SJSA1 (cell line): ENCODE results near the gene STRN4. TPM values are rescaled to one million over a fixed set of nuclear protein-coding genes. Genes with fewer than 3 reads are reported as not detected.

Experiments
- DNase-seq, 2 experiments: peaks; one replicate each; pipeline ENCODE4 v3.0.0-alpha.2; 2015 to 2020; ENCODE audit warnings: low spot score in 2 of 2, low read depth in 1 of 2
- H3K27ac ChIP-seq: fragments of 250-450 bp; sonication (Bioruptor Pico); 2 replicates; pipeline ENCODE4 v1.5.1; 2020; ENCODE audit warnings: mild to moderate bottlenecking, moderate library complexity
- H3K27me3 ChIP-seq: fragments of 250-450 bp; sonication (Bioruptor Pico); replicated peaks from 2 replicates; pipeline ENCODE4 v1.5.1; 2020; ENCODE audit warnings: mild to moderate bottlenecking, moderate library complexity
- H3K36me3 ChIP-seq: fragments of 250-450 bp; sonication (Bioruptor Pico); 2 replicates; pipeline ENCODE4 v1.5.1; 2020; ENCODE audit warnings: mild to moderate bottlenecking
- H3K4me1 ChIP-seq: fragments of 250-450 bp; sonication (Bioruptor Pico); replicated peaks from 2 replicates; pipeline ENCODE4 v1.6.1; 2021; ENCODE audit warnings: mild to moderate bottlenecking
- H3K4me3 ChIP-seq: fragments of 250-450 bp; sonication (Bioruptor Pico); 2 replicates; pipeline ENCODE4 v1.5.1; 2020; ENCODE audit warnings: mild to moderate bottlenecking
- H3K9me3 ChIP-seq: fragments of 250-450 bp; sonication (Bioruptor Pico); replicated peaks from 2 replicates; pipeline ENCODE4 v1.5.1; 2020; ENCODE audit warnings: mild to moderate bottlenecking
- total RNA-seq: library from RNA; depleted of rRNA; stranded (reverse); fragments of >200 nt; shearing (Covaris generic); gene quantifications from 2 replicates; pipeline ENCODE4 v1.2.3, GENCODE V29; 2014; rRNA removed

Gene STRN4, protein sequence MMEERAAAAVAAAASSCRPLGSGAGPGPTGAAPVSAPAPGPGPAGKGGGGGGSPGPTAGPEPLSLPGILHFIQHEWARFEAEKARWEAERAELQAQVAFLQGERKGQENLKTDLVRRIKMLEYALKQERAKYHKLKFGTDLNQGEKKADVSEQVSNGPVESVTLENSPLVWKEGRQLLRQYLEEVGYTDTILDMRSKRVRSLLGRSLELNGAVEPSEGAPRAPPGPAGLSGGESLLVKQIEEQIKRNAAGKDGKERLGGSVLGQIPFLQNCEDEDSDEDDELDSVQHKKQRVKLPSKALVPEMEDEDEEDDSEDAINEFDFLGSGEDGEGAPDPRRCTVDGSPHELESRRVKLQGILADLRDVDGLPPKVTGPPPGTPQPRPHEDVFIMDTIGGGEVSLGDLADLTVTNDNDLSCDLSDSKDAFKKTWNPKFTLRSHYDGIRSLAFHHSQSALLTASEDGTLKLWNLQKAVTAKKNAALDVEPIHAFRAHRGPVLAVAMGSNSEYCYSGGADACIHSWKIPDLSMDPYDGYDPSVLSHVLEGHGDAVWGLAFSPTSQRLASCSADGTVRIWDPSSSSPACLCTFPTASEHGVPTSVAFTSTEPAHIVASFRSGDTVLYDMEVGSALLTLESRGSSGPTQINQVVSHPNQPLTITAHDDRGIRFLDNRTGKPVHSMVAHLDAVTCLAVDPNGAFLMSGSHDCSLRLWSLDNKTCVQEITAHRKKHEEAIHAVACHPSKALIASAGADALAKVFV
- total RNA-seq, result 91.1 and 112 TPM in 2 replicates

DNA sequence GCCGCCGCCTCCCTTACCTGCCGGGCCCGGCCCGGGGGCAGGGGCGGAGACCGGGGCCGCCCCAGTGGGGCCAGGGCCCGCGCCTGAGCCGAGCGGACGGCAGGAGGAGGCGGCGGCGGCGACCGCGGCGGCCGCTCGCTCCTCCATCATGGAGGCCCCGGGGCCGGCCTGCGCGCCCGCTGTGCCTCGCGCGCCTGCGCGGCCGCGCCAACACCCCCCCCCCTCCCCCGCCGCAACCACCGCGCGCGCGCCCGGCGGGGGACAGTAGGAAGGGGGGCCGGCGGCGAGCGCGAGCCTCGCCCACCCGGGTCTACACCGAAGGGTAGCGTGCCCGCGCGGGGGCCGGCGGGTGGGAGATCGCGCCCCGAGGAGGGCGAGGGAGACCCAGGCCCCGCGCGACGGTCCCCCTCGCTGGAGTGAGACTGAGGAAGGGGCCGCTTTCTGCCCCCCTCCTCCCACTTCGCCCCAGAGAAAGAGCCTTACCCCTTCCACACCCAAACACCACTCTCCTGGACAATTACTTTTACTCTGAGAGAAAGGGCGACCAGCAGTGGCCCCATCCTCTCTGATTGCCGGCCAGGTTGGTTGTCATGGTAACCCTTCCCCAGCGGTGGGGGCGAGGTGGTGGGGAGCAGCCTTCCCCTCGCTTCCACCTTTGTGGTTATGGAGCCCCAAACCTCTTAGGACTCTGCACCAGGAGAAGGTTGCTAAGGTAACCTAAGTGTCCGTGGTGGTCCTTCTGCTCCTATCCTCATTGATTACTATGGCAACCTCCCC lies at the start of gene STRN4:
STRN4 (minus strand) TSS at position 170 of the 777 bp plus-strand sequence; CDS start at position 150, 20 bp downstream.
- H3K27me3 ChIP-seq, result no peaks in the 10 kb centered on the region
- H3K4me1 ChIP-seq, result peaks cover 10% of the 10 kb centered on the region
- peak within 1 kb of the TSS; percentile 100 for H3K4me3 ChIP-seq
- DNase-seq, result peak in 1 of 2 experiments; percentile 39
- H3K9me3 ChIP-seq, result no peaks in the 10 kb centered on the region
- peak within 1 kb of the TSS; percentile 89 for H3K27ac ChIP-seq
- H3K36me3 ChIP-seq, result peaks cover 60% of the 10 kb centered on the region

DNA sequence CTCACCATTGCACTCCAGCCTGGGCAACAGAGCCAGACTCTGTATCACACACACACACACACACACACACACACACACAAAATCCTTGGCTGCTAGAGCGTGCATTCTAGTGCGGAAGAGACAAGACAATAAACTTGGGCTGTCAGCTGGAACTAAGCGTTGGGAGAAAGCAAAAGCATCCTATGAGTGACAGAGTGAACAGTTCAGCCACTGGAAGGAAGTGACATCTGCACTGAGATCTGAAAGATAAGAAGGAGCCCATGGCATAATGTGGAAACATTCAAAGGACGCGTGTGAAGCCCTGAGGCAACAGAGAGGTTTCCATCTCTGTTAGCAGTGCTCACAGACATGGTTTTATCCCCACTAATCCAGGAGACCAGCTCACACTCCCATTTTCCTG lies 45.7 kb upstream of the STRN4 start:
- peak in 1 of 2 experiments; percentile 7 for DNase-seq
- Histone ChIP-seq H3K36me3 (0 out of 2 replicates have a peak, but pooled peaks cover 5% of the 10 kb centered on the region), H3K4me1 (peaks cover 28% of the 10 kb centered on the region), H3K27ac (peak overlapping the region; percentile 20; the same call in 1 of the 2 replicates), H3K27me3 (no peaks in the 10 kb centered on the region), H3K4me3 (no peak overlapping the region), H3K9me3 (no peaks in the 10 kb centered on the region; the same call in 1 of the 2 replicates)

DNA sequence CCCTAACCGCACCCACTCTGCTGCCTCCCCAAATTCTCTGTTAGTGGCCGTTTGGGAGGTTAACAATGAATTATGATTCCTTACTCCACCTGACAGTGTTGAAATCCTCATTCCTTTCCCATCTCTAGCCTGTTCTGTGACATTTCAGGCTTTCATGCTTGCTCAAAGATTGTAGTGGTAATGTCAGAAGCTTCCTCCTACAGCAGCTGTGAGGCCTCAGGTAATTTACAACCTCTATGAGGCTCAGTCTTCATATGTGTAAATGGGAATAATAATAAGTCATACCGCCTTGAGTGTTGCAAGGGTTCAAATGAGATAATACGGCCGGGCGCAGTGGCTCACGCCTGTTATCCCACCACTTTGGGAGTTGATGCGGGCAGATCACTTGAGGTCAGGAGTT lies 43.1 kb upstream of the STRN4 start:
- Histone ChIP-seq H3K9me3 (no peaks in the 10 kb centered on the region; the same call in 1 of the 2 replicates), H3K4me3 (no peak overlapping the region), H3K4me1 (peaks cover 50% of the 10 kb centered on the region), H3K27ac (no peak overlapping the region), H3K36me3 (peaks cover 29% of the 10 kb centered on the region), H3K27me3 (no peaks in the 10 kb centered on the region)
- DNase-seq, result no peak

DNA sequence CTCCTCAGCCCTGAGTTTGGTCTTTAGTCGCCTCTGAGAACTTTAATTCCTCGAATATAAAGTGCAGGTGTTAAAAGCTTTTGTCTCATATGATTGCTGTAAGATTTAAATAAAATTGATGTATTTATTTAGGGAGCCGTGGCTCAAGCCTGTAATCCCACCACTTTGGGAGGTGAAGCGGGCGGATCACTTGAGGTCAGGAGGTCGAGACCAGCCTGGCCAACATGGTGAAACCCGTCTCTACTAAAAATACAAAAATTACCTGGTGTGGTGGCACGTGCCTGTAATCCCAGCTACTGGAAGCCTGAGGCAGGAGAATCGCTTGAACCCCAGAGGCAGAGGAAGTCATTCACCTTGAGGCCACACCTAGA lies 42.7 kb upstream of the STRN4 start:
- Histone ChIP-seq H3K27ac (no peak overlapping the region), H3K9me3 (no peaks in the 10 kb centered on the region; the same call in 1 of the 2 replicates), H3K4me3 (no peak overlapping the region), H3K4me1 (peaks cover 52% of the 10 kb centered on the region), H3K27me3 (no peaks in the 10 kb centered on the region), H3K36me3 (peaks cover 33% of the 10 kb centered on the region)
- DNase-seq, result no peak

DNA sequence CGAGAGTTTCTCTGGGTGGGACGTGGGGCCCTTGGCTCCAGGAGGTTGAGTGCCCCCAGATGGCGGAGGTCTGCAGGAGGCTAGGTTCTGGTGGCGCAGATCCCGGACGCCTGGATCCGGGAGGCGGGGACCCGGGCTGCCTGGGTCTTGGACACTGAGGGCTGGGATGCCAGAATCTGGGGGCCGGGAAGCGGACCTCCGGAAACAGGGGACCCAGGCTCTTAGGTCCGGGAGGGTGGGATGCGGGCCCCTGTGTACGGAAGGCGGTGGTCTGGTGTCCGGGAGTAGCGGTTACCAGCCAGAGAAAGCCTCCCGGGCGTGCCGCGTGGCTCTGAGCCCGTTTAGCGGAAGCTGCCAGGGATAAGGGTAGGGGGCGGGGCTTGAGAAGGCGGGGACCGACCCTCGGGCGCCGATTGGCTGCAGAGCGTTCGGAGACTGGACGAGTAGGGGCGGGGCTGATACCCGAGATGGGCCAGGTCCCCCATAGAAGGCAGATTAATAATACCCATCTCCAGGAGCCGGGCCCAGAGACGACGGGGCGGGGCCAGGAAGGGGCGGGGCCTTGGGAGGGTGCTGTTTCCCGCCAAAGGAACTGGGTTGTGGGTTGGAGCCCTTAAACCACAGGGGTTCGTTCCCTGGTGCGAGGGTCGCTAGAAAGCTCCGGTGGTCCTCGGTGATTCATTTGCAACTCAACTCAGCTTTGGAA lies 42.2 kb upstream of the STRN4 start, which contains the start of gene SLC1A5:
SLC1A5 (minus strand) TSS at position 333 of the 706 bp plus-strand sequence. CDS start 629 bp downstream, outside the sequence.
- Histone ChIP-seq H3K9me3 (no peaks in the 10 kb centered on the region; the same call in 1 of the 2 replicates), H3K36me3 (peaks cover 38% of the 10 kb centered on the region), H3K27me3 (no peaks in the 10 kb centered on the region), H3K27ac (peak within 1 kb of the TSS; percentile 90), H3K4me3 (peak within 1 kb of the TSS; percentile 65), H3K4me1 (peaks cover 49% of the 10 kb centered on the region)
- peak; percentile 95 to 99 for DNase-seq

DNA sequence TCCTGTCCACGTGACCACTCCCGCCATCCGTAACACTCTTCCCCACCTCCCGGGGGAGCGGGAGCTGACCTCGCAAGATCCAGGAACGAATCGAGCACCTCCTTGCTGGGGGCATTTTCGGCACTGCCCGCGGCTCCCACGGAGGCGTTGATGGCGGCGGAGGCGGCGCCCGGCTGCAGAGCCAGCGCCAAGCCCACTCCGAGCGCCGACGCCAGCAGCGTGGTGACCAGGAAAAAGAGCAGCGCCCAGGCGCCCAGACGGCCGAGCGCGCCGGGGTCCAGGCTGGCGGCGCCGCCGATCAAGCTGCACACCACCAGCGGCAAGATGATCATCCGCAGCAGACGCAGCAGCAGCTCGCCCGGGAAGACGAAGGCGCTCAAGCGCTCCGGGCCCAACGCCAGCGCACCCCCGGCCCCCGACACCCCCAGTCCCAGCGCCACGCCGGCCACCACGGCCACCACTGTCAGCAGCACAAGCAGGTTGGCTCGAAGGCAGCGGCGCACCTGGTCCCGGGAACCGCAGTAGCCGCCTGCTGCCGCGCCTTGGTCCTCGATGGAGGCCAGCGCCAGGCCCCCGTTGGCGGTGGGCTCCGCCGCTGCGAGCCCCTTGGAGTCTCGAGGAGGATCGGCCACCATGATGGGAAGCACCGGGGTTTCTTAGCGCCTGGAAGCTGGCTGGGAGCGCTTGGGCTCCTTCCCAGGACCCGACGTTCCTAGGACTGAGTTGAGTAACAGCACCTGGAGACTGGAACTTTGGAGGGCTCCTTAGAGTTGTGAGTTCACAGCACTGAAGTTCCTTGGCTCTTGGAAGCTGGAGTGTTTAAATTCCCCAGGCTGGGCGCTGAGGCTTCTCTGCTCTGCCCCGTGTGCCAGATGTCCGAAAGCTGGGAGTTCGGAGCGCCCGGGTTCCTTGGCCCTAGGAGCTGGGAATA lies 41.3 kb upstream of the STRN4 start:
- DNase-seq, result peak; percentile 70 to 76
- Histone ChIP-seq H3K4me3 (peak overlapping the region; percentile 65), H3K36me3 (peaks cover 47% of the 10 kb centered on the region), H3K27ac (peak overlapping the region; percentile 90), H3K27me3 (no peaks in the 10 kb centered on the region), H3K9me3 (no peaks in the 10 kb centered on the region; the same call in 1 of the 2 replicates), H3K4me1 (peaks cover 43% of the 10 kb centered on the region)

DNA sequence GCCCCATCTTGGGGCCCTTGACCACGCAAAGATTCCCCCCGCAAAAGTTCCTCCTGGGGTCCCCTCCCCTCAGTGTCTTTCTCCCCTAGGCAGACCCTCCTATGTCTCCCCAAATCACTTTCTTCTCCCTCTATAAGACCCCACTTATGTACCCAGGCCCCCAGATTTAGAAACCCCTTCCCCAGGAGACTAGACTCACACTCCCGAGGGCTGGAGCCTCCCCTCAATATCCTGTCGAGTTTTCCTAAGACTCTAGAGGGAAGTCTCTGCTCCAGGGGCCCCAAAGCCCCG lies 40.7 kb upstream of the STRN4 start:
- Histone ChIP-seq H3K4me1 (peaks cover 37% of the 10 kb centered on the region), H3K27me3 (no peaks in the 10 kb centered on the region), H3K27ac (peak overlapping the region; percentile 90), H3K9me3 (no peaks in the 10 kb centered on the region), H3K36me3 (peaks cover 51% of the 10 kb centered on the region), H3K4me3 (peak overlapping the region; percentile 65)
- no peak for DNase-seq

DNA sequence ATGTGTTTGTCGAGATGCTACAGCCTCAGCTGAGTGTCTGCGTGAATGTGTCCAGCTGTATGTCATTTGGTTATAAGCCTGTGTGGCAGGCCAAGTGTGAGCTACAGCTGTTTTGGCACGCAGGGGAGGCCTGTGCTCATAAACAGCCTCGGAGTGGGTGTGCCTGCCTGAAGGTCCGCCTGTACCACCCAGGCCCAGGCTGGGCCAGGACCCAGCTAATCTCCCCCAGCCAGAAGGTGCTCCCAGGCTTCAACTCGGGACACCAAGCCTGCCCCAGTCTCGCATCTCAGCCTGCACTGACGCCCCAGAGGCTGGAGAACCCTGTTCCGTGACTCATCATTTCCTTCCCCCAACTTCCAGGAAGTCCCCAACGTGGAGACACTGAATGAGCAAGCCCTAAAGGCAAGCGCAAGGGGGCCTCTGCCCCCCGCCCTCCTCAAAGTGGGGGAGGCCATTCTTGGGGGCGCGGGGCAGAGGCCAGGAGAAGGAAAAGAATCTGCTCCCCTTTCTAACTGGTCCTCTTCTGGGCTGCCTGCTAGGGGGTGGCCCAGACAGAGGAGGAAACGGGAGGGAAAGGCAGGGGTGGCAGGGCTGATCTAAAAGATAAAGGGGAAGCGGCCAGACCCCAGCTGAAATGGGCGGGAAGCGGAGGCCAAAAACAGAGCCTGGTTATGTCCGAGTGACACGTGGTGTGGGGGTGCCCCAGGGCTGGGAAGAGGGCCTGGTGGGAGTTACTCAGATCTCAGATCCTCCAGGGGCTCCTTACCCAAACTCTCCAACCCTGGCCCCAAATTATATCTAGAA lies 40.2 kb upstream of the STRN4 start:
- Histone ChIP-seq H3K36me3 (peaks cover 57% of the 10 kb centered on the region), H3K27ac (peak overlapping the region; percentile 90), H3K4me1 (peaks cover 32% of the 10 kb centered on the region), H3K4me3 (peak overlapping the region; percentile 65), H3K27me3 (no peaks in the 10 kb centered on the region), H3K9me3 (no peaks in the 10 kb centered on the region)
- DNase-seq, result peak; percentile 87

DNA sequence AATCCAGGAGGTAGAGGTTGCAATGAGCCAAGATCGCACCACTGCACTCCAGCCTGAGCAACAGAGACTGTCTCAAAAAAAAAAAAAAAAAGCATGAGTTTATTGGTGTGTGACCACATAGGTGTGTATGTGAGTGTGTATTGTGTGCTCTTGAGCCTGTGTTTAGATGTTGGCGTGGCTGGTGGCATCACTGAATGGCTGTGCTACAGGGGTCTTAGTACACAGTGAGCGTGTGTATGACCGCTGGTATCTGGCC lies 39.7 kb upstream of the STRN4 start:
- Histone ChIP-seq H3K27me3 (no peaks in the 10 kb centered on the region), H3K36me3 (peaks cover 62% of the 10 kb centered on the region), H3K4me1 (peaks cover 32% of the 10 kb centered on the region), H3K27ac (peak overlapping the region; percentile 90), H3K4me3 (peak overlapping the region; percentile 65), H3K9me3 (no peaks in the 10 kb centered on the region)
- no peak for DNase-seq

DNA sequence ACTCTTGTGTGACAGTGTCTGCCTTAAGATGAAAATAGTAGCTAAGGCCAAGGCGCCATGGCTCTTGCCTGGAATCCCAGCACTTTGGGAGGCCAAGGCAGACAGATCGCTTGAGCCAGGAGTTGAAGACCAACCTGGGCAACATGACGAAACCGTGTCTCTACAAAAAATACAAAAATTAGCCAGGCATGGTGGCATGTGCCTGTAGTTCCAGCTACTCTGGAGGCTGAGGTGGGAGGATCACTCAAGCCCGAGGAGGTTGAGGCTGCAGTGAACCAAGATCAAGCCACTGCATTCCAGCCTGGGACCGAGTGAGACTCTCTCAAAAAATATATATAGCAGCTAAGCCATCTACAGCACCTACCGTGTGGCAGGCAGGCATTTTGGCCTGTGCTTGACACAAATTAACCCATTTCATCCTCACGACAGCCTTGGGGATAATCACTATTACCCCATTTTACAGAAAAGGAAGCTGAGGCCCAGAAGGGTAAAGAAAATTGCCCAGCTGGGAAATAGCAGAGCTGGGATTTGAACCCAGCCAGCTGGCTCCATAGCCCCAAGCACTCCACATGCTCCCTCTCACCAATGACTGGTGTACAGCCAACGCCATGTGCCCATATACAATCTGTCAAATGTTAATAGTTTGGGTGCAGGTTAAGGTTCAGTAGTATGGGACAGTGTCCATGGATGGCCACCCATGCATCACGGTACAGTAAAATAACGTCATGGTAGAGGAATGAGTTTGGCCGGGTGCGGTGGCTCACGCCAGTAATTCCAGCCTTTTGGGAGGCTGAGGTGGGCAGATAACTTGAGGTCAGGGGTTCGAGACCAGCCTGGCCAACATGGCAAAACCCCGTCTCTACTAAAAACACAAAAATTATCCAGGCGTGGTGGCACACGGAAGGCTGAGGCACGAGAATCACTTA lies 39.1 kb upstream of the STRN4 start:
- Histone ChIP-seq H3K27me3 (no peaks in the 10 kb centered on the region), H3K27ac (peak overlapping the region; percentile 90), H3K9me3 (no peaks in the 10 kb centered on the region), H3K4me3 (peak overlapping the region; percentile 65), H3K4me1 (peaks cover 32% of the 10 kb centered on the region), H3K36me3 (peaks cover 68% of the 10 kb centered on the region)
- DNase-seq, result peak in 1 of 2 experiments; percentile 11
